ENCODE results near the gene YIF1A. TPM values are rescaled to one million over a fixed set of nuclear protein-coding genes. Genes with fewer than 3 reads are reported as not detected.
"Not testable (repeated sequence)": the region's sequence is repeated elsewhere in the genome, so short reads cannot be mapped to it uniquely, and the experiment has no call there.

YIF1A gene
- polyA plus RNA-seq, 3 donors = 50.0 to 81.1 (median 63.8) TPM

DNA sequence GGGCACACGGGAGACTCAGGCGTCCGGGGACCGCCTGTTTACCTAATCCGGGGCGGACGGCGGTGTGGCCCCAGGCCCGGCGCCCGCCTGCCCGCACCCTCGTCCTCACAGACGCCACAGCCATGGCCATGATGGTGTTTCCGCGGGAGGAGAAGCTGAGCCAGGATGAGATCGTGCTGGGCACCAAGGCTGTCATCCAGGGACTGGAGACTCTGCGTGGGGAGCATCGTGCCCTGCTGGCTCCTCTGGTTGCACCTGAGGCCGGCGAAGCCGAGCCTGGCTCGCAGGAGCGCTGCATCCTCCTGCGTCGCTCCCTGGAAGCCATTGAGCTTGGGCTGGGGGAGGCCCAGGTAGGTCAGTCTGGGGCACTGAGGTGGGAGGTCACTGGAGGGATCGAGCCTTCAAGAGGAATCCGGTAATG is 30.5 kb downstream of the YIF1A start:
- 6% methylated on average over 28 of the region's 28 CpGs for WGBS (ENCODE audit: insufficient coverage)
- H3K4me1 Mint-ChIP-seq = peaks cover 11% of the 10 kb centered on the region
- H3K9me3 Mint-ChIP-seq = peaks cover 0 to 19% (median 3%) of the 10 kb centered on the region in 7 donors
- Histone ChIP-seq H4K20me1 (ENCODE audit: insufficient read depth, low read length) (no peaks in the 10 kb centered on the region), H3K9ac (ENCODE audit: insufficient read depth, low read length, poor library complexity, severe bottlenecking) (peak overlapping the region; percentile 69), H3K27me3 (ENCODE audit: control insufficient read depth in 2 of 2, insufficient read depth in 2 of 2, low read length in 2 of 2) (peaks cover 20 to 41% of the 10 kb centered on the region in 2 donors), H3K4me1 (ENCODE audit: control insufficient read depth in 1 of 2, insufficient read depth in 2 of 2, low read length in 2 of 2) (peaks cover 16 to 21% of the 10 kb centered on the region in 2 donors), H3K4me2 (replicated peaks; ENCODE audit: extremely low read depth, low read length, poor library complexity, severe bottlenecking) (peak overlapping the region; percentile 100), H3K9me3 (replicated peaks in 1 of 2; ENCODE audit: control insufficient read depth in 1 of 2, insufficient read depth in 1 of 2, low read length in 2 of 2) (peaks cover 0 to 8% of the 10 kb centered on the region in 2 donors), H2AFZ (ENCODE audit: insufficient read depth, low read depth, low read length, poor library complexity, severe bottlenecking) (peak overlapping the region; percentile 99), H3K79me2 (ENCODE audit: insufficient read depth, low read length) (no peaks in the 10 kb centered on the region), H3K4me3 (replicated peaks in 1 of 3; ENCODE audit: low read depth in 2 of 3, low read length in 3 of 3) (peak overlapping the region in 2 of 3 experiments; percentile 71 to 91), H3K27ac (ENCODE audit: low read depth in 1 of 2, low read length in 2 of 2) (no peak overlapping the region), H3K36me3 (replicated peaks in 1 of 2; ENCODE audit: control insufficient read depth in 1 of 2, insufficient read depth in 2 of 2, low read length in 2 of 2) (no peaks in the 10 kb centered on the region)
- peaks cover 7 to 12% of the 10 kb centered on the region in 2 donors for H3K36me3 Mint-ChIP-seq
- peaks cover 39 to 58% (median 48%) of the 10 kb centered on the region in 3 donors for H3K27me3 Mint-ChIP-seq (ENCODE audit: low read depth in 3 of 3)
- TF ChIP-seq, protein P1, sequence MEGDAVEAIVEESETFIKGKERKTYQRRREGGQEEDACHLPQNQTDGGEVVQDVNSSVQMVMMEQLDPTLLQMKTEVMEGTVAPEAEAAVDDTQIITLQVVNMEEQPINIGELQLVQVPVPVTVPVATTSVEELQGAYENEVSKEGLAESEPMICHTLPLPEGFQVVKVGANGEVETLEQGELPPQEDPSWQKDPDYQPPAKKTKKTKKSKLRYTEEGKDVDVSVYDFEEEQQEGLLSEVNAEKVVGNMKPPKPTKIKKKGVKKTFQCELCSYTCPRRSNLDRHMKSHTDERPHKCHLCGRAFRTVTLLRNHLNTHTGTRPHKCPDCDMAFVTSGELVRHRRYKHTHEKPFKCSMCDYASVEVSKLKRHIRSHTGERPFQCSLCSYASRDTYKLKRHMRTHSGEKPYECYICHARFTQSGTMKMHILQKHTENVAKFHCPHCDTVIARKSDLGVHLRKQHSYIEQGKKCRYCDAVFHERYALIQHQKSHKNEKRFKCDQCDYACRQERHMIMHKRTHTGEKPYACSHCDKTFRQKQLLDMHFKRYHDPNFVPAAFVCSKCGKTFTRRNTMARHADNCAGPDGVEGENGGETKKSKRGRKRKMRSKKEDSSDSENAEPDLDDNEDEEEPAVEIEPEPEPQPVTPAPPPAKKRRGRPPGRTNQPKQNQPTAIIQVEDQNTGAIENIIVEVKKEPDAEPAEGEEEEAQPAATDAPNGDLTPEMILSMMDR (IDR thresholded peaks at IDR 0.05) = peak; percentile 58
- peak overlapping the region in 1 of 7 donors; percentile 20 for H3K27ac Mint-ChIP-seq
- DNase-seq = no peak
- peak overlapping the region; percentile 76 to 85 for H3K4me3 Mint-ChIP-seq
- intact Hi-C loops (cut with micrococcal nuclease) = no loop called here

DNA sequence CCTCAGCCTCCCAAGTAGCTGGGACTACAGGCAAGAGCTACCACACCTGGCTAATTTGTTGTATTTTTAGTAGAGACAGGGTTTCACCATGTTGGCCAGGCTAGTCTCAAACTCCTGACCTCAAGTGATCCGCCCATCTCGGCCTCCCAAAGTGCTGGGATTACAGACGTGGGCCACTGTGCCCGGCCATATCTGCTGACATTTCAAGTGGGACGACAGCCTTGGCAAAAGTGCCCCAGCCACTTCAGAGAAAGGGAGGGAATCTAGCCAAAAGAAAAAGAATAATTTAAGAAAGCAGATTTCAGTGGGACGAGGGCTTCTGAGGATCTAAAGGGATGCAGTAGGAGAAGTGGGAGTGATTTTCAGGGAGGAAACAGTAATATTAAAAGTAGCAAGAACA is 35.9 kb downstream of the YIF1A start:
- H3K9ac ChIP-seq (ENCODE audit: insufficient read depth, low read length, poor library complexity, severe bottlenecking); H3K27ac Mint-ChIP-seq; H3K79me2 ChIP-seq (ENCODE audit: insufficient read depth, low read length); H2AFZ ChIP-seq (ENCODE audit: insufficient read depth, low read depth, low read length, poor library complexity, severe bottlenecking); H3K4me1 Mint-ChIP-seq; H3K4me3 Mint-ChIP-seq; DNase-seq; H3K4me3 ChIP-seq (replicated peaks in 1 of 3; ENCODE audit: low read depth in 2 of 3, low read length in 3 of 3); H4K20me1 ChIP-seq (ENCODE audit: insufficient read depth, low read length); H3K9me3 ChIP-seq (replicated peaks in 1 of 2; ENCODE audit: control insufficient read depth in 1 of 2, insufficient read depth in 1 of 2, low read length in 2 of 2); intact Hi-C loops (cut with micrococcal nuclease); H3K36me3 ChIP-seq (replicated peaks in 1 of 2; ENCODE audit: control insufficient read depth in 1 of 2, insufficient read depth in 2 of 2, low read length in 2 of 2); H3K4me2 ChIP-seq (replicated peaks; ENCODE audit: extremely low read depth, low read length, poor library complexity, severe bottlenecking); H3K27ac ChIP-seq (ENCODE audit: low read depth in 1 of 2, low read length in 2 of 2): not testable (repeated sequence)
- H3K36me3 Mint-ChIP-seq = peaks cover 15 to 17% of the 10 kb centered on the region in 2 donors
- peaks cover 0 to 14% (median 3%) of the 10 kb centered on the region in 7 donors for H3K9me3 Mint-ChIP-seq
- peaks cover 20 to 31% of the 10 kb centered on the region in 2 donors for H3K27me3 ChIP-seq (ENCODE audit: control insufficient read depth in 2 of 2, insufficient read depth in 2 of 2, low read length in 2 of 2)
- WGBS (ENCODE audit: insufficient coverage) = 96% methylated on average over 3 of the region's 6 CpGs
- H3K4me1 ChIP-seq (ENCODE audit: control insufficient read depth in 1 of 2, insufficient read depth in 2 of 2, low read length in 2 of 2) = peaks cover 9 to 14% of the 10 kb centered on the region in 2 donors
- H3K27me3 Mint-ChIP-seq (ENCODE audit: low read depth in 3 of 3) = peaks cover 27 to 40% (median 39%) of the 10 kb centered on the region in 3 donors
